ENCODE results near the gene BAHCC1. TPM values are rescaled to one million over a fixed set of nuclear protein-coding genes. Genes with fewer than 3 reads are reported as not detected.

The BAHCC1 gene
- total RNA-seq, 2 experiments from 2014 or later = 0.05 TPM; not detected in 1

GRCh38 chr17:81390029-81390872 lies 5.0 kb upstream of the BAHCC1 start:
- Mint-ChIP-seq H3K4me1 (peaks cover 13% of the 10 kb centered on the region), H3K4me3 (no peak overlapping the region), H3K27me3 (peaks cover 56% of the 10 kb centered on the region), H3K27ac (no peak overlapping the region), H3K36me3 (ENCODE audit: low read depth) (no peaks in the 10 kb centered on the region), H3K9me3 (ENCODE audit: low read depth) (no peaks in the 10 kb centered on the region)
- intact Hi-C loops (cut with DNase I, micrococcal nuclease) = loop anchor here in 1 of 2 experiments (10.0 kb wide), 2 partner anchors 915 to 1585 kb away; partner anchors contain the start of gene NPTX1
- ChIA-PET POLR2A (no interaction called here), CTCF (no interaction called here)
- ATAC-seq (no peak), DNase-seq (no peak)

GRCh38 chr17:81390873-81391255 lies 4.4 kb upstream of the BAHCC1 start:
- POLR2A ChIA-PET = no interaction called here
- intact Hi-C loops (cut with DNase I, micrococcal nuclease) = loop anchor here in 1 of 2 experiments (10.0 kb wide), 2 partner anchors 916 to 1586 kb away; partner anchors contain the start of gene NPTX1

GRCh38 chr17:81391293-81391935 lies 3.8 kb upstream of the BAHCC1 start:
- POLR2A ChIA-PET = no interaction called here
- Mint-ChIP-seq H3K9me3 (ENCODE audit: low read depth) (no peaks in the 10 kb centered on the region), H3K4me1 (peaks cover 16% of the 10 kb centered on the region), H3K27me3 (peaks cover 50% of the 10 kb centered on the region), H3K27ac (no peak overlapping the region), H3K4me3 (no peak overlapping the region), H3K36me3 (ENCODE audit: low read depth) (no peaks in the 10 kb centered on the region)
- DNase-seq = no peak
- CTCF ChIA-PET = interaction anchor here (0.8 kb wide), 1 partner anchor 13 kb away, joined by 3 read pairs; no protein-coding TSS in a partner anchor
- intact Hi-C loops (cut with DNase I, micrococcal nuclease) = loop anchor here in 1 of 2 experiments (10.0 kb wide), 2 partner anchors 917 to 1587 kb away; partner anchors contain the start of gene NPTX1
- ATAC-seq = no peak

More at GRCh38 chr17:81390873-81391255, 4.4 kb upstream of the BAHCC1 start:
- no peaks in the 10 kb centered on the region for H3K9me3 Mint-ChIP-seq (ENCODE audit: low read depth)
- CTCF ChIA-PET = no interaction called here
- H3K27me3 Mint-ChIP-seq = peaks cover 53% of the 10 kb centered on the region
- H3K27ac Mint-ChIP-seq = no peak overlapping the region
- H3K4me3 Mint-ChIP-seq = no peak overlapping the region
- ATAC-seq = no peak
- H3K4me1 Mint-ChIP-seq = peaks cover 16% of the 10 kb centered on the region
- no peaks in the 10 kb centered on the region for H3K36me3 Mint-ChIP-seq (ENCODE audit: low read depth)
- DNase-seq = no peak

GRCh38 chr17:81391936-81392908 lies 3.0 kb upstream of the BAHCC1 start:
- ChIA-PET POLR2A (no interaction called here), CTCF (interaction anchor here (0.5 to 0.8 kb wide), 2 partner anchors 12 to 21 kb away, joined by 3 read pairs; no protein-coding TSS in a partner anchor)
- intact Hi-C loops (cut with DNase I, micrococcal nuclease) = loop anchor here in 1 of 2 experiments (10.0 kb wide), 2 partner anchors 917 to 1587 kb away; partner anchors contain the start of gene NPTX1
- Mint-ChIP-seq H3K9me3 (ENCODE audit: low read depth) (no peaks in the 10 kb centered on the region), H3K4me3 (no peak overlapping the region), H3K4me1 (peaks cover 16% of the 10 kb centered on the region), H3K27ac (no peak overlapping the region), H3K36me3 (ENCODE audit: low read depth) (no peaks in the 10 kb centered on the region), H3K27me3 (peaks cover 50% of the 10 kb centered on the region)
- ATAC-seq (no peak), DNase-seq (no peak)

GRCh38 chr17:81392909-81393654 lies 2.2 kb upstream of the BAHCC1 start:
- ATAC-seq = no peak
- DNase-seq = no peak
- H3K27ac Mint-ChIP-seq = no peak overlapping the region
- no peak overlapping the region for H3K4me3 Mint-ChIP-seq
- ChIA-PET POLR2A (interaction anchor here (0.6 kb wide), 1 partner anchor 551 kb away, joined by 10 read pairs; no protein-coding TSS in a partner anchor), CTCF (interaction anchor here (0.5 kb wide), 1 partner anchor 20 kb away, joined by 3 read pairs; no protein-coding TSS in a partner anchor)
- H3K4me1 Mint-ChIP-seq = peaks cover 19% of the 10 kb centered on the region
- H3K27me3 Mint-ChIP-seq = peaks cover 52% of the 10 kb centered on the region
- H3K36me3 Mint-ChIP-seq (ENCODE audit: low read depth) = no peaks in the 10 kb centered on the region
- intact Hi-C loops (cut with DNase I, micrococcal nuclease) = loop anchor here in 1 of 2 experiments (10.0 kb wide), 2 partner anchors 918 to 1588 kb away; partner anchors contain the start of gene NPTX1
- no peaks in the 10 kb centered on the region for H3K9me3 Mint-ChIP-seq (ENCODE audit: low read depth)

- H3K4me3 Mint-ChIP-seq = peak overlapping the region; percentile 47
- POLR2A ChIA-PET = interaction anchor here (0.5 to 0.6 kb wide), 2 partner anchors 24 to 551 kb away, joined by 3 to 10 read pairs; no protein-coding TSS in a partner anchor
- H3K4me1 Mint-ChIP-seq = peaks cover 21% of the 10 kb centered on the region
- H3K27ac Mint-ChIP-seq = no peak overlapping the region
- H3K27me3 Mint-ChIP-seq = peaks cover 52% of the 10 kb centered on the region
- CTCF ChIA-PET = interaction anchor here (0.7 kb wide), 1 partner anchor 1151 kb away, joined by 5 read pairs; no protein-coding TSS in a partner anchor
- DNase-seq (peak; percentile 93), ATAC-seq (peak; percentile 31)
- H3K36me3 Mint-ChIP-seq (ENCODE audit: low read depth) = no peaks in the 10 kb centered on the region
- intact Hi-C loops (cut with DNase I, micrococcal nuclease) = loop anchor here (2.0 to 10.0 kb wide), 6 partner anchors 33 to 1589 kb away; partner anchors contain the start of gene NPTX1 (in 1 of the 2)
- no peaks in the 10 kb centered on the region for H3K9me3 Mint-ChIP-seq (ENCODE audit: low read depth)
Observed at GRCh38 chr17:81393684-81394376, 1.4 kb upstream of the BAHCC1 start.

DNA sequence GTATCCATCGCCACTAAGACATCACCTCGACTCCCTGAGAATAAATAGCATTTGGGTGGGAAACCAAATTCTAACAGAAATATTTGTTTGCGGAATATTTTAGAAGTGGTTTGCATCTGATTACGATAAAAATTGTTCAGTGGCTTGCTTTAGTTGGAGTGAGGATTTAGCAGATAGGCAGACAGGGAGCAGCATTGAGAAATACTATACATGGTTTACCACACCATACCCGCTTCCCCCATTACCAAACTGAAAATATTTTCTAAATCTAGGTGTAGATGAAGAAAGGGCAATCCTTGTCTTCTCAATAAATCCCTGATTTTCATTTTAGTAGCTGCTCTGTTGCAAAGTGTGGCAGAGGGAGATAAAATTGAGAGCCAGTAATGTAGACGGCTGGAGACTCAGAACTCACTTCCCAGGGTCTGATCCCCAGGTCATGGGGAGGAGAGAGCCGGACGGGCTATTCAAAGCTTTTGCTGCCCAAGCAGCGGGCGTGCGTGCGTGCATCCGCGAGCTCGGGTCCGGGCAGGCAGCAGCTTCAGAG lies 808 bp upstream of the BAHCC1 start:
- intact Hi-C loops (cut with DNase I, micrococcal nuclease) = loop anchor here (2.0 to 10.0 kb wide), 6 partner anchors 32 to 1590 kb away; partner anchors contain the start of gene NPTX1 (in 1 of the 2)
- CTCF ChIA-PET = interaction anchor here (0.7 to 1.4 kb wide), 3 partner anchors 65 to 1152 kb away, joined by 4 to 6 read pairs (median 5); no protein-coding TSS in a partner anchor
- Mint-ChIP-seq H3K9me3 (ENCODE audit: low read depth) (no peaks in the 10 kb centered on the region), H3K36me3 (ENCODE audit: low read depth) (no peaks in the 10 kb centered on the region), H3K4me1 (peaks cover 23% of the 10 kb centered on the region), H3K27me3 (peaks cover 52% of the 10 kb centered on the region), H3K4me3 (peak overlapping the region; percentile 47), H3K27ac (no peak overlapping the region)
- DNase-seq = no peak
- POLR2A ChIA-PET = interaction anchor here (0.5 to 1.1 kb wide), 3 partner anchors 25 to 120 kb away, joined by 3 read pairs; partner anchors contain the start of gene ACTG1
- ATAC-seq = no peak

DNA sequence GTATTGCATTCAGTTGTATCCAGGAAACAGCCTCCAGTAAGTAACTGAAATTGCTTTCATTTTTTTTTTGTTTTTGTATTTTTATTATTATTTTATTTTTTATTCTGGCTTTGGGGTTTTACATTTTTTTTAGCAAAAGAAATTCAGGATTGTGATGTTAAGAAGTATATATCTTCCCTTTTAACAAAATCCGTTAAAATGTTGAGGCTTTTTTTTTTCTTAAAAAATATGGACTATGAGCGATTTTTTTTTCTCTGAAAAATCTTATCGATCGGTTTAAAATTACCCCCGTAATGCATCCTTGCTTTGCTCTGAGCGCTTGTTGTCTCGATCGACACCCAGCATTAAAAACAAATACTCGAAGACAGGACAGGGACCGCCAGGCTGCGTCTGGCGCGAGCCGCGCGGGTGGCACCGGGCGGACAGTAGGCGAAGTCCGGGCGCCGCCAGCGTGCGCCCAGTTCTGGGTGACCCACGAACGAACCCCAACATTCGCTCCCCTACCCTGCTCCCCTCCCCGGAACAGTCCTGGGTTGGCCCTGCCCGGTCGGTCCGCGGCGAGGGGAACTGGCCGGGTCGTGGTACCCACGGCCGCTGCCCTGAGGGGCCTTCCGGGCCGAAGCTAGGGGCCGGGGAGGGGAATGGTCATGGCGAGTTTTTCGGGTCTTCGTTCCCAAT lies 482 bp downstream of the BAHCC1 start:
- ChIA-PET POLR2A (interaction anchor here (1.0 kb wide), 1 partner anchor 119 kb away, joined by 3 read pairs; no protein-coding TSS in a partner anchor), CTCF (interaction anchor here (1.4 kb wide), 1 partner anchor 89 kb away, joined by 6 read pairs; no protein-coding TSS in a partner anchor)
- intact Hi-C loops (cut with DNase I, micrococcal nuclease) = loop anchor here (1.0 to 10.0 kb wide), 9 partner anchors 31 to 1591 kb away; partner anchors contain the start of genes ACTG1 (in 1 of the 2), NPTX1 (in 1 of the 2) and SLC38A10 (in 1 of the 2)
- Mint-ChIP-seq H3K27ac (no peak overlapping the region), H3K4me3 (peak overlapping the region; percentile 46), H3K9me3 (ENCODE audit: low read depth) (no peaks in the 10 kb centered on the region), H3K36me3 (ENCODE audit: low read depth) (no peaks in the 10 kb centered on the region), H3K4me1 (peaks cover 26% of the 10 kb centered on the region), H3K27me3 (peaks cover 58% of the 10 kb centered on the region)
- ATAC-seq (no peak), DNase-seq (no peak)

Measured in activated CD4-positive, alpha-beta T cell treated with anti-CD3 and anti-CD28 coated beads for 36 hours (primary cell).